ENCODE results near the gene EPHB1.

Gene EPHB1

DNA sequence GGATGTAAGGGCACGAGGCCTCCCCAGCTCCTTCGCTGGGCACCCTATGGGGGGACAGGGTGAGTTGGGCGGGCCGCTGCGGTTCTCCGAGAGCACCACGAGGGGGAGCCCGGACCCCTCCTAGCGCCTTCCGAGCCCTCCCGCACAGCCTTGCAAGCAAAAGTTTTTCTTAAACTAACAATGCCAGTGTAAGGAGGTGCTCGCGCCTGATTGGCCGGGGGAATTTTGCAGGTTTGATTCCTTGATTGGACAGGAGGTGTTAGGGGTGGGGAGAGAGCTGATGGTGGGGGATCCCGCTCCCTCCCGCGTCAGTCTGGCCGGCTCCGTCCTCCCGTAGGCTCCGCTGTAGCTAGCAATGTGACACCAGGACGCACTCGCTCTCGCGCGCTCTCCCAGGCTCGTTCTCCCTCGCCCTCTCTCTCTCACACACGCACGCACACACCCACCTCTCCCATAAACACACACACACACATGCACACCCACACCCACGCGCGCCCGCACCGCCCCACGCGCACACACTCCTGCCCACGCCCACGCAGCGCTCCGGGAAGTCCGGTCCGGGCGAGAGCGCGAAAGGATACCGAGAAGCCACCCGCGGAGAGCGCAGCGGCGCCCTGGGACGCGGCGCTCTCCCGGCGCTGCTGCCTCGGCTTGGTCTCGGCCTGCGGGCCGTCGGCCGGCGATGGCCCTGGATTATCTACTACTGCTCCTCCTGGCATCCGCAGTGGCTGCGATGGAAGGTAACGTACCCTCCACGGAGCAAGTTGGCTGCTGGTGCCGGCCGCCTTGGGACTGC, at the start of gene EPHB1:
TSS of gene EPHB1 (plus strand) at position 311 of the 796 bp plus-strand sequence.
- DNase-seq, result peak; percentile 55 to 63

- DNase-seq, result no peak
Observed at GRCh38 chr3:134748698-134749097, 46.4 kb upstream of the EPHB1 start.

GRCh38 chr3:134749174-134749573, 45.9 kb upstream of the EPHB1 start:
- DNase-seq, result no peak

DNA sequence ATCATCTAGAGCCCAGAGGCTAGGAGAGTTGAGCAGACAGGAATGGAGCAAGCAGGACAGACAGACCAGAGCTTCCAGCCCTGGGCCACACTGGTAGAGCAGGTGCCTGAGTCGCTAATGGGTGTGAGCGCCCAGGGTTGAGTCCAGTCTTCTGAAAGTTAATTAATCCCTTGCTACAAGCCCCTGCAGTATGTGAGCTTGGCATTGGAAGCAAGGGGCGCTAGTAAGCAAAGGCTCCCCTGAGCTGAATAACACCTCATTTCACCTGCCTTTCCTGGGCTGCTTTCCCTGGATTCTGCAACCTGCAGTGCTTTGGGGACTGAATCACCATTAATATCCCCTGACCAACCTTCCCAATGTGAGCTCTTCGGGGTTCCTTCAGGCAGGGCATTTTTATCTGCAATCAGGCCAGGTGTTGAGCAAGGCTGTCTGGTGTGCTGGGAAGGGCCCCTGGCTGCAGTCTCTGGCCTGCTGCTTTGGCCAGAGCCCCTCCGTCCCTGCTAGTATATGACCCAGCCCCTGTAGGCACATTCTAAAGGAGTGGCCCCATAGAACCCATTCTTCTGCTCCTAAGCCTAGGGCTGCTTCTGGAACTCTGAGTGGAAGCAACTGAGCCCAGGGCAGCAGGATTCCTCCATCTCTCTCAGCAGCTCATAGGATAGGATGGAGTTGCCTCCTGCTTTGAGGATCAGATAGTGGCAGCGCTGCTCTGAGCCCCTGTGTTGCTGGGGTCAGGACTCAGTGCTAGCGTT, 45.1 kb upstream of the EPHB1 start:
- DNase-seq, result no peak

GRCh38 chr3:134751831-134752230, 43.2 kb upstream of the EPHB1 start:
- DNase-seq, result no peak

GRCh38 chr3:134752761-134753461, 42.1 kb upstream of the EPHB1 start:
- DNase-seq, result no peak

DNA sequence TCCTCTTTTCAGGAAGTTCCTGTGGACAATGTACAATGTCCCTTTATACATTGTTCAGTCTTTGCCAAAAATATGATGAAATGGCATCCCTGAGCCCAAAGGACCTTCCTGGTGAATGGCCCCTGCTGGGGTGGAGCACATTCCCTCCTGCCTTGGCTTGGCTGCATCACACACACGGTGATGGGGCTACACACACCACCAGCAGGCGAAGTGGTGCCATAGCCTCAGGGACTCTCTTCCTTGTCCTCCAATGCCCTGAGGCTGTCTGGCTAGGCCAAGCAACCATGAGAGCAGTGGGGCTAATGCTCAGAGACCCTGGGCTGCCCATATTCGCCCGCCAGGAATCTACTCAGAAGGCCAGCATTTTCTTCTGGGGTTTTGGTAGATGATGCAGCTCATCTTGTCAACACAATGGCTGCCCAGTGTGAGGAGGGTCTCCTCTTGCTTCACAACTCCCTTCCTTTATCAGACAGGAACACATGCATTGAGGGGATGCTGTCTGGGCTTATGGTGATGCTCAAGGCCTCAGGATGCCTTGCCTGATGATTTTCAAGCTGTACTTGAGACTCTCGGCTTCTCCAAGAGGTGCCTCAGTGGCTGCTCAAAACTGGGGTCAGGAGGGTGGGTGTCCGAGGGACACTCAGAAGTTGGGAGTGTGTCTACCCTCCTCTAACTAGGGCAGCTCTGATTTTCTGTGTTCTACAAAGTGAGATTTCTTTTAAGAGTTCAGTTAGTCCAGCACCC, 40.9 kb upstream of the EPHB1 start:
- DNase-seq, result no peak

DNA sequence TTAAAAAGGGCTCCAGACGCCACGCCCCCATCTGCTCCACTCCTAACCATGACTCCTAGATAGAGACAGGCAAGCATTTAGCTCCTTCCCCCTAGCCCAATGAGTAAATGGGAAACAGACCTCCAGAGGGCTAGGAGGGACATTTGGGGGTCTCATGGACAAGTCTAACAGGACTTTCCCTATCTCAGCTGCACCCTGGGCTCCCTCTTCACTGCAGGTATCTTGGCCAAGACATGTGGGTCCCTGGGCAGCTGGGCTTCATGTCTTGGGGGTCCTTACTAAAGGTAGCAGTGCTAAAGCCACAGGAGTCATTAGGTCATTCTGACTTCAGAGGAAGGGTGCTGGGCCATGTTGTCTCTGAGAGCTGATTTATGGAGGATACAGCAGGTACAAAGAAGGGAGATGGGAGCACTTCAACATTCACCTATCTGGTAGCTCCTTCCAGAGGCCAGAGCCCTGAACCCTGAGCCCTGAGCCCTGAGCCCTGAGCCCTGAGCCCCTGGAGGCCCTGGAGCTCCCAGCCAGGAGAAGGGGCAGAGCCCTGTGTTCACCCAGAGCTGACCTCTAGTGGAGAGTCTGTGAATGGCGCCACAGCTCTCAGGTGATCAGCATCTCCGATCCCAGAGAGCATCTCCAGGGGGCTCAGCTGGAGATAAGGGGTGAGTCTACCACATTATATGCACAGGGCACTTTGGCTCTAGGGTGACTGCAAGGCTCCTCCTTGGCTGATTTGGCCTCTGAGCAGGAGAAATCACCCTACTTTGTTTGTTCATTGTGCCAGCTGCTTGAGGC, 40.1 kb upstream of the EPHB1 start:
- DNase-seq, result peak; percentile 7 to 10

DNA sequence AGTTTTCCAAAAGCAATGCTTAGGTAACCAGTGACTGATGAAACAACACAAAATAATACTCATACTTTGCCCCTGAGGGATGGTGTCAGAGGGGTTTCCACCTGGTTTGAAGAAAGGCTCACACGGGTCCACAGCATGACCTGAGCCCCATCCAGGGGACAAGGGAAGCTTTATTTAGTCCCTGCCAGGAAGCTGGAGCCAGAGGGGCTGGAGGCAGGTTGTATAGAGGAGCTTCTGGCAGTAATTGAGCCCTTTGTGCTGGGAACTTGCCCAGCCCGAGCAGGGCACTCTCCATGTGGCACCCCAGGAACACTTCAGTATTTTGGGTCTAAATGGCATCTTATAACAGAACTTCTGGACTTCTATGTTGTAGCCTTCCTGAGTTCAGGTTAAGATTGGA, 39.2 kb upstream of the EPHB1 start:
- DNase-seq, result no peak

GRCh38 chr3:134757549-134758069, 37.5 kb upstream of the EPHB1 start:
- no peak for DNase-seq

- no peak for DNase-seq
Observed at GRCh38 chr3:134761213-134761612, 33.8 kb upstream of the EPHB1 start.

GRCh38 chr3:134762016-134762415, 33.0 kb upstream of the EPHB1 start:
- no peak for DNase-seq

GRCh38 chr3:134765468-134765867, 29.6 kb upstream of the EPHB1 start:
- no peak for DNase-seq

DNA sequence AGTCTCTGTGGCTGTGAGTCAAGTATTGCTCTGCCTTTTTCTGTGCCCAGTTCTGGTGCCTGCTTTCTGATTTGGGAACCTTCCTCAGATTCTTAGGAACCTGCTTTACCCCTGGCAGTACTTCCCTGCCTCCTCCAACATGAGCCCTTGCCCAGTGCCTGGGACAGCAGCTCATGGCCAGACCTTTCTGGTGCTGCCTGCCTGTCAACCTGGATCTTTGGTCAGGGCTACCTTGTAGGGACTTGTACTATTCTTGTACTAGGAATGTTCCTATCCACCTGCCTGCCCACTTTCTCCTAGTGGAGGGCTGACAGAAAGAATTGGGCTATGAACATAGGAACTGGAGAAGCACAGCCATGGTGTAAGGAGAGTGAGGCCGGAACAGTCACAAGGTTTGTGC, 28.8 kb upstream of the EPHB1 start:
- no peak for DNase-seq

- DNase-seq, result no peak
Observed at GRCh38 chr3:134768116-134768515, 26.9 kb upstream of the EPHB1 start.

GRCh38 chr3:134768837-134769236, 26.2 kb upstream of the EPHB1 start:
- no peak for DNase-seq

GRCh38 chr3:134769287-134769868, 25.7 kb upstream of the EPHB1 start:
- DNase-seq, result no peak

DNA sequence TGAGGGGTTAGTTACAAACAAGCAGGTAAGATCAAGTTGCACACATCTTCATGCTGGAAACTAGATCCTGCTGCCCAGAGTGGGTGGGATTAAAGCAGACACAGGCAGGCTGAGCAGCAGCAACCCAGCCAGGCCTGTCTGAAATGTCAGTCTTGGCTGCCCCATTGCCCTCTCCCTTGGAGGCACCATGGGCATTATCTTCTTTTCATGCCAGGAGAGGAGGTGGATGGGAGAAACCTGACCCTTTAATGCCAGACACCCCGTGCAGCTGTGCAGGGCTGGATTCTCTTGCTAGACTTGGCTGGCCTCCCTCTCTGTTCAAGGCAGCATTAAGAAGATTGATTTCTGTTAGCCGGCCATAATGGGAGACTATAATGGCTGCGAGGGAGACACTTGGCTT, 23.0 kb upstream of the EPHB1 start:
- DNase-seq, result no peak

GRCh38 chr3:134772591-134772990, 22.5 kb upstream of the EPHB1 start:
- no peak for DNase-seq

DNA sequence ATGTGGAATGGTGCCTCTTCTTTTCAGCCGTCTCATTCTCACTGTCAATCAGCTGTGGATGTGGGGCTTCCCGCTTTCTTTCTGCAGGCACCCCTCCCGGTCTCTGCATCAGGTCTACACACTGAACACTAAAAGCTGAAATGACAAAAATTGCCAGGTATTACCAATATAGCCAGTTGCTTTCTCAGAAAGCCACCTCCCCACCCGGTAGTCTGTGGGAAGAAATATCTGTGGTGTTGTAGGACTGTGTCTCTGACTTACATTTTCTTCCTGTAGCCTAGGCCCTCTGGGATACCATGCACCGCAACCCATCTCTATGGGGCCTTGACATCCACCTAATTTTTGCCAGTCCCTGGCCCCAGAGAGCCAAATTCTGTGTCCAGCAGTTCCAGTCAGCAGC, 19.2 kb upstream of the EPHB1 start:
- DNase-seq, result no peak

GRCh38 chr3:134776518-134776917, 18.5 kb upstream of the EPHB1 start:
- no peak for DNase-seq

GRCh38 chr3:134777341-134777740, 17.7 kb upstream of the EPHB1 start:
- no peak for DNase-seq
